SU-DHL-6 (cell line): ENCODE results near the gene SAFB2.

Experiments
- H2AFZ ChIP-seq: fragments of 200-600 bp; sonication (generic); 2 replicates; pipeline ENCODE4 v1.6.1; 2014; ENCODE audit warnings: low read depth, mild to moderate bottlenecking, moderate library complexity, mixed read lengths, antibody characterized with exemption, low read length; ENCODE audit not compliant: severe bottlenecking
- H3F3A ChIP-seq: fragments of 200-600 bp; shearing (Covaris generic); 2 replicates; pipeline ENCODE4 v1.6.0; 2016; ENCODE audit warnings: antibody characterized with exemption, mild to moderate bottlenecking; ENCODE audit not compliant: insufficient read depth
- H3K27ac ChIP-seq: fragments of 200-600 bp; sonication (generic); 2 replicates; pipeline ENCODE4 v1.5.1; 2016; ENCODE audit warnings: low read depth, mild to moderate bottlenecking, low read length, moderate library complexity, mixed read lengths
- H3K27me3 ChIP-seq: fragments of 200-600 bp; sonication (generic), shearing (Covaris generic); 2 replicates; pipeline ENCODE4 v1.6.0; 2014; ENCODE audit warnings: mild to moderate bottlenecking, low read length
- H3K36me3 ChIP-seq: fragments of 200-600 bp; sonication (generic); 2 replicates; pipeline ENCODE4 v1.6.1; 2014; ENCODE audit warnings: mild to moderate bottlenecking, low read length, mixed read lengths
- H3K4me2 ChIP-seq: fragments of 300-600, 200-600 bp; shearing (Covaris generic), sonication (generic); 2 replicates; pipeline ENCODE4 v1.6.0; 2014; ENCODE audit warnings: low read length, low read depth, mild to moderate bottlenecking; ENCODE audit not compliant: poor library complexity, severe bottlenecking
- H3K4me3 ChIP-seq: fragments of 200-600 bp; sonication (generic); 2 replicates; pipeline ENCODE4 v1.5.1; 2014; ENCODE audit warnings: antibody characterized with exemption, low read length, mild to moderate bottlenecking, mixed read lengths; ENCODE audit not compliant: insufficient read depth, poor library complexity, severe bottlenecking
- H3K79me2 ChIP-seq: fragments of 200-600 bp; sonication (generic); 2 replicates; pipeline ENCODE4 v1.6.1; 2014; ENCODE audit warnings: mild to moderate bottlenecking, low read length, moderate library complexity; ENCODE audit not compliant: insufficient read depth
- H3K9ac ChIP-seq: fragments of 200-600 bp; sonication (generic); 2 replicates; pipeline ENCODE4 v1.7.0; 2014; ENCODE audit warnings: mild to moderate bottlenecking, low read length
- H3K9me2 ChIP-seq: fragments of 200-600 bp; sonication (generic); replicated peaks from 2 replicates; pipeline ENCODE4 v1.6.1; 2014; ENCODE audit warnings: low read length; ENCODE audit not compliant: insufficient read depth
- H3K9me3 ChIP-seq: fragments of 200-600 bp; sonication (generic); 2 replicates; pipeline ENCODE4 v1.6.1; 2014; ENCODE audit warnings: low read length, mixed read lengths; ENCODE audit not compliant: insufficient read depth
- H4K20me1 ChIP-seq: fragments of 200-600 bp; sonication (generic); 2 replicates; pipeline ENCODE4 v1.6.1; 2014; ENCODE audit warnings: low read depth, mild to moderate bottlenecking, antibody characterized with exemption, low read length, moderate library complexity, mixed read lengths
- CTCF ChIP-seq: fragments of 200-600 bp; sonication (generic); IDR thresholded peaks from one replicate; pipeline ENCODE4 v1.5.1; 2017; ENCODE audit warnings: antibody characterized with exemption, mild to moderate bottlenecking, low read length, moderate library complexity; ENCODE audit not compliant: insufficient read depth, poor library complexity, severe bottlenecking
- EZH2phosphoT487 ChIP-seq: fragments of 200-600 bp; sonication (generic), shearing (Covaris generic); conservative IDR thresholded peaks from 2 replicates; pipeline ENCODE4 v1.6.1; 2018; ENCODE audit warnings: mild to moderate bottlenecking, antibody characterized with exemption, low read length, moderate library complexity, mixed read lengths

SAFB2 gene

GRCh38 chr19:5545984-5546383, 76.6 kb downstream of the SAFB2 start:
- no peaks in the 10 kb centered on the region for H3K9me3 ChIP-seq
- no peak overlapping the region for H3K9ac ChIP-seq
- no peak overlapping the region for H2AFZ ChIP-seq
- no peaks in the 10 kb centered on the region for H3F3A ChIP-seq
- no peak overlapping the region for H3K4me3 ChIP-seq
- TF ChIP-seq EZH2phosphoT487 (no peak), CTCF (no peak)
- H3K27me3 ChIP-seq: no peaks in the 10 kb centered on the region
- H3K79me2 ChIP-seq: no peaks in the 10 kb centered on the region
- no peak overlapping the region for H3K4me2 ChIP-seq
- H3K9me2 ChIP-seq: no peaks in the 10 kb centered on the region
- no peak overlapping the region for H3K27ac ChIP-seq
- no peaks in the 10 kb centered on the region for H4K20me1 ChIP-seq
- no peaks in the 10 kb centered on the region for H3K36me3 ChIP-seq

- H3K27me3 ChIP-seq: no peaks in the 10 kb centered on the region
- no peaks in the 10 kb centered on the region for H3K9me2 ChIP-seq
- TF ChIP-seq EZH2phosphoT487: no peak
- no peak for TF ChIP-seq CTCF
- H3K36me3 ChIP-seq: no peaks in the 10 kb centered on the region
- no peak overlapping the region for H3K4me3 ChIP-seq
- no peaks in the 10 kb centered on the region for H3K9me3 ChIP-seq
- no peak overlapping the region for H2AFZ ChIP-seq
- no peaks in the 10 kb centered on the region for H3F3A ChIP-seq
- no peaks in the 10 kb centered on the region for H3K79me2 ChIP-seq
- H3K4me2 ChIP-seq: no peak overlapping the region
- no peaks in the 10 kb centered on the region for H4K20me1 ChIP-seq
- H3K27ac ChIP-seq: no peak overlapping the region
- H3K9ac ChIP-seq: no peak overlapping the region
Measured at GRCh38 chr19:5545051-5545450, 77.5 kb downstream of the SAFB2 start.

- no peak overlapping the region for H3K27ac ChIP-seq
- H4K20me1 ChIP-seq: no peaks in the 10 kb centered on the region
- H3K36me3 ChIP-seq: no peaks in the 10 kb centered on the region
- no peak for TF ChIP-seq CTCF
- TF ChIP-seq EZH2phosphoT487: no peak
- H3K9me3 ChIP-seq: no peaks in the 10 kb centered on the region
- H3K9ac ChIP-seq: no peak overlapping the region
- no peaks in the 10 kb centered on the region for H3F3A ChIP-seq
- H3K4me2 ChIP-seq: no peak overlapping the region
- no peaks in the 10 kb centered on the region for H3K27me3 ChIP-seq
- H3K4me3 ChIP-seq: no peak overlapping the region
- no peaks in the 10 kb centered on the region for H3K9me2 ChIP-seq
- H3K79me2 ChIP-seq: no peaks in the 10 kb centered on the region
- no peak overlapping the region for H2AFZ ChIP-seq
Measured at GRCh38 chr19:5542665-5543064, 79.9 kb downstream of the SAFB2 start.
